Stimulated activated CD4-positive, alpha-beta T cell treated with anti-CD3 and anti-CD28 coated beads, Interleukin-4, amount 100 ng/mL, for 48 hours (primary cell): ENCODE data around the gene SURF6.
"Not testable (repeated sequence)": the region's sequence is repeated elsewhere in the genome, so short reads cannot be mapped to it uniquely, and the experiment has no call there.

ENCODE experiments used
- DNase-seq, 2 donors: peaks; one replicate each; pipeline ENCODE4 v3.0.0-alpha.2; 2020; ENCODE audit warnings: low read depth in 2 of 2

The SURF6 gene

GRCh38 chr9:133329306-133330156, 6.5 kb downstream of the SURF6 start:
- DNase-seq = not testable (repeated sequence)

- DNase-seq = no peak
Measured at GRCh38 chr9:133327834-133328484, 8.0 kb downstream of the SURF6 start.

GRCh38 chr9:133327021-133327420, 9.0 kb downstream of the SURF6 start:
- DNase-seq = not testable (repeated sequence)

GRCh38 chr9:133323991-133324703, 11.8 kb downstream of the SURF6 start:
- DNase-seq = no peak

- DNase-seq = no peak
Measured at GRCh38 chr9:133323211-133323610, 12.8 kb downstream of the SURF6 start.

- DNase-seq = no peak
Measured at GRCh38 chr9:133322701-133323100, 13.3 kb downstream of the SURF6 start.

GRCh38 chr9:133321411-133321935, 14.5 kb downstream of the SURF6 start:
- DNase-seq = no peak

- DNase-seq = no peak
Measured at GRCh38 chr9:133320421-133320881, 15.5 kb downstream of the SURF6 start.

- DNase-seq = not testable (repeated sequence)
Measured at GRCh38 chr9:133317551-133317950, 18.4 kb downstream of the SURF6 start.

GRCh38 chr9:133315997-133316396, 20.0 kb downstream of the SURF6 start:
- no peak for DNase-seq

GRCh38 chr9:133309608-133310007, 26.4 kb downstream of the SURF6 start:
- DNase-seq = no peak

GRCh38 chr9:133307301-133307700, 28.7 kb downstream of the SURF6 start:
- no peak for DNase-seq

GRCh38 chr9:133306242-133307204, 29.5 kb downstream of the SURF6 start:
- DNase-seq = no peak

- no peak for DNase-seq
Measured at GRCh38 chr9:133305731-133306130, 30.3 kb downstream of the SURF6 start.

- no peak for DNase-seq
Measured at GRCh38 chr9:133304477-133305377, 31.3 kb downstream of the SURF6 start.

- DNase-seq = no peak
Measured at GRCh38 chr9:133304158-133304470, 31.9 kb downstream of the SURF6 start.

GRCh38 chr9:133303266-133304157, 32.5 kb downstream of the SURF6 start:
- DNase-seq = no peak

GRCh38 chr9:133301253-133302230, 34.4 kb downstream of the SURF6 start:
- DNase-seq = no peak
